ENCODE data around the gene GRM5.
"Not testable (repeated sequence)": the region's sequence is repeated elsewhere in the genome, so short reads cannot be mapped to it uniquely, and the experiment has no call there.

DNA sequence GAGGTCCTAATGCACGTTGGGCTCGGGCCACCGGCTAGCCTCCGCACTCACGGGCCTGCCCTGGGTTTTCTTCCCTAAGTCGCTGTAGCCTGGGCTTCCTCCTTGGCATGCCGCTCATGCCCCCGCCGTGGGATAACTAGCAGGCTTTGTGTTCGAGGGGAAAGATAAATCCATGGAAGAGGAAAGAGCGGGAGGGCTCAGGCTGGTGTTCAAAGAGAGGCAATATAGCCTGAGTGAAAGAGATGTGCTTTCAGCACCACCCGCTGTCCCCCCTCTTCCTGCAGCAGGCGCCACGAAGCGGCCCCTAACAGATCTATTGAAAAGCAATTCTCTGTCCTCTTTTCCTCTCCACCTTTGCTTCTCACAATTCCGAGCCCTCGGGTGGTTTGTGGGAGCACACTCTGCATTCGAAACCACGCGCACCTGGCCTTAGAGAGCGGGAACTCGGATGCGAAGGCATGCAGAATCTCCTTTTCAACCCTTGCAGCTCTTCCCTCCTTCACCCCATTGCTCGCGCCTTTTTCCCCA, 2.9 kb downstream of the GRM5 start:
- TF ChIP-seq, protein P1, sequence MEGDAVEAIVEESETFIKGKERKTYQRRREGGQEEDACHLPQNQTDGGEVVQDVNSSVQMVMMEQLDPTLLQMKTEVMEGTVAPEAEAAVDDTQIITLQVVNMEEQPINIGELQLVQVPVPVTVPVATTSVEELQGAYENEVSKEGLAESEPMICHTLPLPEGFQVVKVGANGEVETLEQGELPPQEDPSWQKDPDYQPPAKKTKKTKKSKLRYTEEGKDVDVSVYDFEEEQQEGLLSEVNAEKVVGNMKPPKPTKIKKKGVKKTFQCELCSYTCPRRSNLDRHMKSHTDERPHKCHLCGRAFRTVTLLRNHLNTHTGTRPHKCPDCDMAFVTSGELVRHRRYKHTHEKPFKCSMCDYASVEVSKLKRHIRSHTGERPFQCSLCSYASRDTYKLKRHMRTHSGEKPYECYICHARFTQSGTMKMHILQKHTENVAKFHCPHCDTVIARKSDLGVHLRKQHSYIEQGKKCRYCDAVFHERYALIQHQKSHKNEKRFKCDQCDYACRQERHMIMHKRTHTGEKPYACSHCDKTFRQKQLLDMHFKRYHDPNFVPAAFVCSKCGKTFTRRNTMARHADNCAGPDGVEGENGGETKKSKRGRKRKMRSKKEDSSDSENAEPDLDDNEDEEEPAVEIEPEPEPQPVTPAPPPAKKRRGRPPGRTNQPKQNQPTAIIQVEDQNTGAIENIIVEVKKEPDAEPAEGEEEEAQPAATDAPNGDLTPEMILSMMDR (IDR thresholded peaks at IDR 0.05): not testable (repeated sequence)
- not testable (repeated sequence) for TF ChIP-seq POLR2AphosphoS5, EP300 (IDR thresholded peaks at IDR 0.05)

All from stomach (tissue), 4 donors.